ENCODE results near the gene KIAA1549. TPM values are rescaled to one million over a fixed set of nuclear protein-coding genes. Genes with fewer than 3 reads are reported as not detected.

The KIAA1549 gene
- total RNA-seq (2021) (20.2 and 26.6 TPM in 2 replicates), Bru-seq, nascent RNA (percentile 80 among the genes with signal in this experiment), BruChase-seq, experiment 1, labeled RNA remaining after a 2-hour chase (percentile 73 among the genes with signal in this experiment), BruChase-seq, experiment 2, labeled RNA remaining after a 6-hour chase (percentile 78 among the genes with signal in this experiment)
- long read RNA-seq, full-length matches to known transcripts: 1 of 9 reads
- long read RNA-seq, partial matches to known transcripts: 3 of 9 reads
- long read RNA-seq, other reads (novel, unspliced or antisense): 5 of 9 reads

DNA sequence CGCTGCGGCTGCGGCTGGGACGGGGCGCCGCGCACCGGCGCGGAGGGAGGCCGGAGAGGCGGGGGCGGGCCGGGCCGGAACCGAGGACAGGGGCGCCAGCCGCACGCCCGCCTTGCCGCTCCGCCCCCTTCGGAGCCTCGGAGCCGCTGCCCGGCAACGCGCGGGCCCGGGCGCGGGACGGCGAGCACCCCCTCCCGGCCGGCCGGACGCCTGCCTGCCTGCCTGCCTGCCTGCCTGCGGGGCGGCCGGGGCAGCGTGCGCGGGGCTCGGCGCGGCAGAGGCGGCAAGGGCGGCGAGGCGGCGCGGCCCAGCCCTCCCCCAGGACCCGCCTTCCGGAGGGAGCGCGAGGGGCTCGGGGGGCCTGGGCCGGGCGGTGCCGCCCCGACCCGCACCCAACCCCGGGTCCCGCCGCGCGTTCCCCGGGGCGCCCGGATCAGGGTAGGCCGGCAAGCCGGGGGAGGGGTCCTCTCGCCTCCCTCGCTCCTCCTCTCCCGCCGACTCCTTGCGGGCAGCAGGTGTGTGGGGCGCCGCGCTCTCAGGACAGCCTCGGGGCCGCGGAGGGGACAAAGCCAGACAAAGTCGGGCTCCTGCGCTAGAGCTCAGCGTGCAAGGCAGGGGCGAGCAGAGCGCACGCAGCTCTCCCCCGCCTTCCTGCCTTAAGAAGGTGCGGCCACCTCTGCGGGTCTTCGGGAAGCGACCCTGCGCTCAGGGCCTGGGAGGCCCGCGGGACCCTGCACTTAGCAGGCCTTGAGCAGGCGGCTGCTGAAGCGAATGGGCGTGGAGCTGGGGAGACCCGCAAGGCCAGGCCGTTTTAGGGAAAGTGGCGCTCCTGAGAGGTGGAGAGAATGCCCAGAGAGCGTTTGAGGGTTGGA is at the start of gene KIAA1549:
TSS of gene KIAA1549 (minus strand) at position 58 of the 872 bp plus-strand sequence. CDS start 120 bp downstream, outside the sequence.
- no peak within 1 kb of the TSS for H3K27ac ChIP-seq
- CTCF ChIA-PET: interaction anchor here (2.5 kb wide), 1 partner anchor 95 kb away, joined by 11 read pairs; no protein-coding TSS in a partner anchor

DNA sequence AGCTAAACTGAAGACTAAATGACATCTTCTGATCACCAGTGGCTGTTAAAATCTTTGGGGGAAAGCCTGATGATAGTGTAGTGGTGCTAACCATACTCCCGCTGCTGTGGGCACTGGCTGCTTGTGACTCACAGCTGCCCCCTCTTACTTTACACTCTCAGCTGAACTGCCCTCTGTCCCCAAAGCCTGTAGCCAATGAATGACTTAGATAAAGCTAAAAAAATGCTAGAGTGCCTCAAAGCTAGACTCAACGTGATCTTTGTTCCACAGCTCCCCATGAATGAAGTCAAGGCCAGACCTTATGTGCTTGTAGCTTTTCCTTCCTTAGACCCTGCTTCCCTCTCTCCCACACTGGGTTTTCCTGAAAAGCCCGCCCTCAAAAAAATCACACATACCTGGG is 48.2 kb upstream of the KIAA1549 start:
- CTCF ChIA-PET: no interaction called here
- H3K36me3 ChIP-seq (ENCODE audit: low read depth): peaks cover 67% of the 10 kb centered on the region

More for the DNA sequence above, at the start of gene KIAA1549:
- intact Hi-C loops (cut with micrococcal nuclease; ENCODE audit: unreplicated experiment): loop anchor here (1.0 to 5.0 kb wide), 2 partner anchors 43 to 44 kb away; no protein-coding TSS in a partner anchor
- H3K27me3 ChIP-seq (ENCODE audit: insufficient read depth, low read depth): no peaks in the 10 kb centered on the region
- peak within 1 kb of the TSS; percentile 89 for H2AFZ ChIP-seq
- no peaks in the 10 kb centered on the region; the same call in 1 of the 2 replicates for H4K20me1 ChIP-seq (ENCODE audit: insufficient read depth)
- POLR2A ChIA-PET (ENCODE audit: unreplicated experiment): interaction anchor here (0.7 kb wide), 1 partner anchor 90 kb away, joined by 3 read pairs; no protein-coding TSS in a partner anchor
- no TSS peak for BruUV-seq (replicated peaks)
- H3K9me2 ChIP-seq (ENCODE audit: insufficient read depth): no peaks in the 10 kb centered on the region
- no peak for TF ChIP-seq EZH2 (IDR thresholded peaks at IDR 0.05; ENCODE audit: low read depth)
- TF ChIP-seq, protein P1, sequence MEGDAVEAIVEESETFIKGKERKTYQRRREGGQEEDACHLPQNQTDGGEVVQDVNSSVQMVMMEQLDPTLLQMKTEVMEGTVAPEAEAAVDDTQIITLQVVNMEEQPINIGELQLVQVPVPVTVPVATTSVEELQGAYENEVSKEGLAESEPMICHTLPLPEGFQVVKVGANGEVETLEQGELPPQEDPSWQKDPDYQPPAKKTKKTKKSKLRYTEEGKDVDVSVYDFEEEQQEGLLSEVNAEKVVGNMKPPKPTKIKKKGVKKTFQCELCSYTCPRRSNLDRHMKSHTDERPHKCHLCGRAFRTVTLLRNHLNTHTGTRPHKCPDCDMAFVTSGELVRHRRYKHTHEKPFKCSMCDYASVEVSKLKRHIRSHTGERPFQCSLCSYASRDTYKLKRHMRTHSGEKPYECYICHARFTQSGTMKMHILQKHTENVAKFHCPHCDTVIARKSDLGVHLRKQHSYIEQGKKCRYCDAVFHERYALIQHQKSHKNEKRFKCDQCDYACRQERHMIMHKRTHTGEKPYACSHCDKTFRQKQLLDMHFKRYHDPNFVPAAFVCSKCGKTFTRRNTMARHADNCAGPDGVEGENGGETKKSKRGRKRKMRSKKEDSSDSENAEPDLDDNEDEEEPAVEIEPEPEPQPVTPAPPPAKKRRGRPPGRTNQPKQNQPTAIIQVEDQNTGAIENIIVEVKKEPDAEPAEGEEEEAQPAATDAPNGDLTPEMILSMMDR (conservative IDR thresholded peaks at IDR 0.05): no peak
- H3K4me1 ChIP-seq (replicated peaks; ENCODE audit: insufficient read depth): peaks cover 34% of the 10 kb centered on the region
- peak within 1 kb of the TSS; percentile 80 for H3K4me2 ChIP-seq
- DNase-seq: peak in 1 of 2 experiments; percentile 78
- peaks cover 36% of the 10 kb centered on the region for H3K79me2 ChIP-seq (ENCODE audit: low read depth)
- no peaks in the 10 kb centered on the region for H3K36me3 ChIP-seq (ENCODE audit: low read depth)
- peak within 1 kb of the TSS; percentile 73 for H3K4me3 ChIP-seq
- no peaks in the 10 kb centered on the region for H3K9me3 ChIP-seq (ENCODE audit: insufficient read depth, low read depth)
- H3F3A ChIP-seq (ENCODE audit: insufficient read depth, low read depth): peaks cover 30% of the 10 kb centered on the region; the same call in 1 of the 2 replicates

More for the DNA sequence above, 48.2 kb upstream of the KIAA1549 start:
- H3K4me2 ChIP-seq: no peak overlapping the region
- no peak overlapping the region for H3K27ac ChIP-seq
- DNase-seq: no peak
- H3K9me3 ChIP-seq (ENCODE audit: insufficient read depth, low read depth): no peaks in the 10 kb centered on the region
- no peak overlapping the region for H2AFZ ChIP-seq
- H3K27me3 ChIP-seq (ENCODE audit: insufficient read depth, low read depth): no peaks in the 10 kb centered on the region
- no peak for TF ChIP-seq EZH2 (IDR thresholded peaks at IDR 0.05; ENCODE audit: low read depth)
- TF ChIP-seq, protein P1 (conservative IDR thresholded peaks at IDR 0.05): no peak
- H3K79me2 ChIP-seq (ENCODE audit: low read depth): peaks cover 28% of the 10 kb centered on the region
- peaks cover 9% of the 10 kb centered on the region for H4K20me1 ChIP-seq (ENCODE audit: insufficient read depth)
- peaks cover 9% of the 10 kb centered on the region for H3K4me1 ChIP-seq (replicated peaks; ENCODE audit: insufficient read depth)
- peaks cover 14% of the 10 kb centered on the region; the same call in 1 of the 2 replicates for H3F3A ChIP-seq (ENCODE audit: insufficient read depth, low read depth)
- no peaks in the 10 kb centered on the region for H3K9me2 ChIP-seq (ENCODE audit: insufficient read depth)
- BruUV-seq (replicated peaks): no TSS peak
- intact Hi-C loops (cut with micrococcal nuclease; ENCODE audit: unreplicated experiment): no loop called here
- H3K4me3 ChIP-seq: no peak overlapping the region
- POLR2A ChIA-PET (ENCODE audit: unreplicated experiment): interaction anchor here (0.6 kb wide), 2 partner anchors 76 to 226 kb away, joined by 6 to 8 read pairs; no protein-coding TSS in a partner anchor
